Measurements from ENCODE around the gene ARHGAP18. TPM values are rescaled to one million over a fixed set of nuclear protein-coding genes. Genes with fewer than 3 reads are reported as not detected.

The ARHGAP18 gene
- total RNA-seq, 6 experiments from 2014 or later, result 2.2 to 8.0 (median 2.9) TPM

- intact Hi-C loops (cut with DNase I), result no loop called here
- H3K27me3 ChIP-seq, result no peaks in the 10 kb centered on the region
- H3K9me3 ChIP-seq, result no peaks in the 10 kb centered on the region
- ATAC-seq (no peak), DNase-seq (no peak)
- no peaks in the 10 kb centered on the region for H3K36me3 ChIP-seq
- H3K4me3 ChIP-seq, result no peak overlapping the region
- no peaks in the 10 kb centered on the region for H3K4me1 ChIP-seq
- TF ChIP-seq, protein P1, sequence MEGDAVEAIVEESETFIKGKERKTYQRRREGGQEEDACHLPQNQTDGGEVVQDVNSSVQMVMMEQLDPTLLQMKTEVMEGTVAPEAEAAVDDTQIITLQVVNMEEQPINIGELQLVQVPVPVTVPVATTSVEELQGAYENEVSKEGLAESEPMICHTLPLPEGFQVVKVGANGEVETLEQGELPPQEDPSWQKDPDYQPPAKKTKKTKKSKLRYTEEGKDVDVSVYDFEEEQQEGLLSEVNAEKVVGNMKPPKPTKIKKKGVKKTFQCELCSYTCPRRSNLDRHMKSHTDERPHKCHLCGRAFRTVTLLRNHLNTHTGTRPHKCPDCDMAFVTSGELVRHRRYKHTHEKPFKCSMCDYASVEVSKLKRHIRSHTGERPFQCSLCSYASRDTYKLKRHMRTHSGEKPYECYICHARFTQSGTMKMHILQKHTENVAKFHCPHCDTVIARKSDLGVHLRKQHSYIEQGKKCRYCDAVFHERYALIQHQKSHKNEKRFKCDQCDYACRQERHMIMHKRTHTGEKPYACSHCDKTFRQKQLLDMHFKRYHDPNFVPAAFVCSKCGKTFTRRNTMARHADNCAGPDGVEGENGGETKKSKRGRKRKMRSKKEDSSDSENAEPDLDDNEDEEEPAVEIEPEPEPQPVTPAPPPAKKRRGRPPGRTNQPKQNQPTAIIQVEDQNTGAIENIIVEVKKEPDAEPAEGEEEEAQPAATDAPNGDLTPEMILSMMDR (IDR thresholded peaks at IDR 0.05), result no peak
- H3K27ac ChIP-seq, result no peak overlapping the region
These were observed 97.5 kb downstream of the ARHGAP18 start for GRCh38 chr6:129612440-129612839.

GRCh38 chr6:129609635-129610034 lies 100.3 kb downstream of the ARHGAP18 start:
- no peaks in the 10 kb centered on the region for H3K4me1 ChIP-seq
- ATAC-seq (no peak), DNase-seq (no peak)
- intact Hi-C loops (cut with DNase I), result loop anchor here (10.0 kb wide), 1 partner anchor 115 kb away; no protein-coding TSS in a partner anchor
- 77% methylated on average over 4 of the region's 4 CpGs for WGBS (ENCODE audit: insufficient coverage, low coverage, low lambda C conversion rate, missing lambda C conversion rate)
- H3K27me3 ChIP-seq, result no peaks in the 10 kb centered on the region
- TF ChIP-seq, protein P1 (IDR thresholded peaks at IDR 0.05), result no peak
- TF ChIP-seq POLR2A (IDR thresholded peaks at IDR 0.05), result no peak
- H3K4me3 ChIP-seq, result no peak overlapping the region
- no peaks in the 10 kb centered on the region for H3K9me3 ChIP-seq
- H3K36me3 ChIP-seq, result no peaks in the 10 kb centered on the region
- no peak overlapping the region for H3K27ac ChIP-seq

DNA sequence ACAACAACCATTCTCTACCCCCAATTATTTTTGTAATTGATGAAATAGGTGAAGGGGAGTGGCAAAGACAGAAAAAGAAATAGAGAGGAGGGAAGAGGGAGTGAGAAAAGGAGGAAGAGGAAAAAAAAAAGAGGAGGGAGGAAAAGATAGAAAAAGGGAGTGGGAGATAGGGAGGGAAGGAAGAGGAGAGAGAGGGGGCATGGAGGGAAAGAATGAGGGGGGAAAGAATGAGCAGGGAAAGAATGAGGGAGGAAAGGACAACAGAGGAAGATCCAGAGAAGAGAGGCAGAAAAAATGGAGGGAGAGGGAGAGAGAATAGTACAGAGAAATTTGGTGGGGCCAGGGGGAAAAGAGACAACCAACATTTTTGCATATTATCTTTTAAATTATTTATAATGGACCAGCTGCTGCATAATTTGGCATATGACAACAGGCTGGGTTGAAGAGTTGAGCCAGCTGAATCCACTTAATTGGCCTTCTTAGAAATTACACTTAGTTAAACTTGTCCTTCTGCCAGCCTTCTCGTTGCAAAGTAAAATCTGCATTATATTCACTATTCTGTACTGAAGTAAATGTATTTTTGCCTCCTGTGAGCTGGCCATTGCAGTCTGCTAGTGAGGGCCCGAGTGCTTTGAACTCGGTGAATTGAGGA lies 101.0 kb downstream of the ARHGAP18 start:
- intact Hi-C loops (cut with DNase I), result loop anchor here (10.0 kb wide), 1 partner anchor 116 kb away; no protein-coding TSS in a partner anchor
- no peaks in the 10 kb centered on the region for H3K9me3 ChIP-seq
- no peak overlapping the region for H3K4me3 ChIP-seq
- no peaks in the 10 kb centered on the region for H3K4me1 ChIP-seq
- H3K27ac ChIP-seq, result no peak overlapping the region
- ATAC-seq (no peak), DNase-seq (no peak)
- TF ChIP-seq, protein P1 (IDR thresholded peaks at IDR 0.05), result no peak
- no peak for TF ChIP-seq POLR2A (IDR thresholded peaks at IDR 0.05)
- WGBS (ENCODE audit: insufficient coverage, low coverage, low lambda C conversion rate, missing lambda C conversion rate), result 85% methylated on average over 3 of the region's 3 CpGs
- no peaks in the 10 kb centered on the region for H3K27me3 ChIP-seq
- no peaks in the 10 kb centered on the region for H3K36me3 ChIP-seq

DNA sequence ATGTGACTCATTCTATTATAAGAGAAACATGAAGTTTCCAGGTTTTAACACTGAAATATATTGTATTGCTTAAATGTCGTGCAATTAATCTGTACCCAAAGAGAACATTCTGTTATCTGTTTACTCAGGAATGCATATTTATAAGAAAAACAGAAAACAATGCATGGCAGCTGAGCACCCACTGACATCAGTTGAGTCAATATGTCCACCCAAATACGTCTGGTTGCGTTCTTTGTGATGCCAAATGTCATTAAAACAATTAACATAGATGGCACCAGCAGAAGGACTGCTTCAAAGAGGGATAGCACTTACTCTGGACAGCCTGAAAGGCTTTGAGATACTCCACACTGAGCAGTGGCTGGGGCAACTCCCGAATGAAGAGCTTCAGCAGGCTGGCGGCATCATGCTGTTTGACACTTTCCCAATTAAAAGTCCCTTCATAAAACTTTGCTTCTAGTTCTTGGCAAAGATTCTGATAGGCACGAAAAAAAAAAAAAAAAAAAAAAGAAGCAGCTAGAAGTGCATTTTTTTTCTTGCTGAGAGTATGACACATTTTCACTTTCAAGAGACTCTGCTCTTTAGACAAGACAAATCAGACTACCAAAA lies 102.3 kb downstream of the ARHGAP18 start:
- 72% methylated on average over 6 of the region's 6 CpGs for WGBS (ENCODE audit: insufficient coverage, low coverage, low lambda C conversion rate, missing lambda C conversion rate)
- Histone ChIP-seq H3K4me3 (no peak overlapping the region), H3K27me3 (no peaks in the 10 kb centered on the region), H3K9me3 (no peaks in the 10 kb centered on the region), H3K27ac (no peak overlapping the region), H3K4me1 (no peaks in the 10 kb centered on the region), H3K36me3 (no peaks in the 10 kb centered on the region)
- DNase-seq (no peak), ATAC-seq (no peak)
- intact Hi-C loops (cut with DNase I), result loop anchor here (10.0 kb wide), 1 partner anchor 117 kb away; no protein-coding TSS in a partner anchor
- TF ChIP-seq POLR2A (IDR thresholded peaks at IDR 0.05), result no peak
- TF ChIP-seq, protein P1 (IDR thresholded peaks at IDR 0.05), result no peak
